Hippocampal formation (tissue), 2 donors: Measurements from ENCODE around the gene LRCH3.

Source experiments
- DNase-seq, 2 donors: peaks; one replicate each; lab custom pipeline; 2025; lab: John Stamatoyannopoulos, UW

Gene LRCH3

DNA sequence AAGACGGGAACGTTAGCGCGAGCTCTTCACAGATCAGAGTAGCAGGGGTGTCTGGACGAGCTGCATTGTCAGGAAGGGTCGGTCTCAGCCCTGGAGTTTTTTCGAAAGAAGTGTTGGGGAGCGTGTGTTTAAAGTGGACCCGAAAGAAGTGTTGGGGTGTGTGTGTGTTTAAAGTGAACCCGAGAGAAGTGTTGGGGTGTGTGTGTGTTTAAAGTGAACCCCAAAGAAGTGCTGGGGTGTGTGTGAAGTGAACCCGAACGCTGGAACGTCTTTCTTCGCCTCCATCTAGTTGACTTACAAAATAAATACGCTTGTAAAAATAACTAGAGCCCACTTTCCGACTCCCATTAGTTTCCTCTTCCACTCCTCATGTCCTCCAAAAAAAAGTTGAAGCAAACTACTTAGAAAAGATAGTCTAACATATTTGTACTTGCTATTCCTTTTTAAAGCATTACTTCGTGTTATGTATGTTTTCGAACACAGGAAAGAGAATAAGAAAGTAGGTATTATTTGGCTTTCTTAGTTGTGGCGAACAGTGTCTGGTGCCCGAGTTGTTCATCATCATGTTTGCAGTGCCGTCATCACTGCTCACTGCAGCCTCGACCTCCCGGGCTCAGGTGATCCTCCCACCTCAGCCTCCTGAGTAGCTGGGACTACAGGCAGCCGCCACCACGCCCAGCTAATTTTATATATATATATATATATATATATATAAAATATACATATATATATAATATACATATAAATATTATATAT is 1.0 kb downstream of the LRCH3 start:
- no peak for DNase-seq

DNA sequence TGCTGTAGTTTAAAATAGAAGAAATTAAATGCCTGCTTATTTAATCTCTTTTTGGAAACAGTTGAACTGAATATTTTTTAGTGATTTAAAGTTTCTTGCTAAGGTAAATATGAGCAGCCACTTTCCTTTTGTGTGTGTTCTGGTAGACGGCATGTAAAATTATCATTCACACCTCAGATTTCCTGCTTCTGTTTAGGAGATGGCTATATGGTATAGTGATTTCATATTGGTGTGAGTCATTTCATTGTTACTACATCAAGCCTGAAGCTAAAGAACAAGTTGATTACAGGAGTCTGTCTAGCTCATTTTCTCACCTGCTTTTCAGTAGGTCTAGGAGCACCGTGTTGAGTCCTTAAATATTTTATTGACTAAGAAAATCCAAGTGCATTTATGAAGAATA is 2.2 kb downstream of the LRCH3 start:
- DNase-seq: no peak

DNA sequence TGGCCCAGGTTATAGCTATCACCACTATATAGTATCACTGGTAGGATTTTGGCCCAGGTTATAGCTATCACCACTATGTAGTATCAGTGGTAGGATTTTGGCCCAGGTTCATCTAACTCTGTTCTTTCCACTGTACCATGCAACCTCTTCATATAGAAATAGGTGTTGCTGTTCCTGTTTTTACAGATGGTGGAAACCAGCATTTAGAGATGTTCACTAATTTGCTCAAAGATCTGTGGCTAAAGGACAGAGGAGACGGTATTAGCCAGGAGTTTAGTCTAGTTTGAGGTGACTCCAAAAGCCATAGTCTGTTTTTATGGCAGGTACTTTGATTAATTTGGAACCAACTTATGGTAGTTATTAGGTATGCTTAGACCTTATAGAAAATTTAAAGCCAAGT is 3.1 kb downstream of the LRCH3 start:
- no peak for DNase-seq

DNA sequence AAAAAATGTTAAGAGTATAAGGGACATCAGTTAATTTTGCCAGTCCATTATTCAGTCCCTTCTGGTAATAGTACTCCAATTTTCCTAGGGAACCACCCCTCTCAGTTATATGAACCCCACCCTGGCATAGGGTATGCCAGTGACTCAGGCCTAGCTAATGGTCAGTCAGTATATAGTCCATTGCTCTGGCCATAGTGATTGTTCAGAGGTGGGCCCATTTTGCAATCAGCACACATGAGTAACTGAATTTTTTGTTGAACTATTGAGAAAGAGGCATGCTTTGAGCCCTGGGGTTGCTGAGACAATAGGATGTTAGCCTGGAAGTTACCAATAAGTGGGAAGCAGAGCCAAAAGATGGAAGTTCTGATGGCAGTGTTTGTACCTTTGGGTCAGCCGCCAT is 4.1 kb downstream of the LRCH3 start:
- no peak for DNase-seq

DNA sequence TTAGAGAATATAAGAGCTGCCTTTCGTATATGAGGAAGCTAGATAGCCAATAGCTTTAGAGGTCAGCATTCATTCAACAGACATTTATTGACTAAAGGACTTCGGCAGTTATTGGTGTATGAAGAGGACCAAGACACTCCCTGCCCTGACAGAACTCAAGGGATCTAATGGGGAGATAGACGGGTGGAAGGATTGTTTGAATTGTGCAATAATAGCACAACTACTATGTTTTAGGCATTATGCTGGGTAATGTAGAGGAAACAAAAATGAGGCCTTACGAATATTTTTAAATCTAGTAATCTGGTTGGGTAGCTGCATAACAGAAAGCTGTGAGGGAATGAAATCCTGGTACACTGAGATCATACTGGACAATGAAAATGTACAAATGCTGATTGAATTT is 5.0 kb downstream of the LRCH3 start:
- no peak for DNase-seq

DNA sequence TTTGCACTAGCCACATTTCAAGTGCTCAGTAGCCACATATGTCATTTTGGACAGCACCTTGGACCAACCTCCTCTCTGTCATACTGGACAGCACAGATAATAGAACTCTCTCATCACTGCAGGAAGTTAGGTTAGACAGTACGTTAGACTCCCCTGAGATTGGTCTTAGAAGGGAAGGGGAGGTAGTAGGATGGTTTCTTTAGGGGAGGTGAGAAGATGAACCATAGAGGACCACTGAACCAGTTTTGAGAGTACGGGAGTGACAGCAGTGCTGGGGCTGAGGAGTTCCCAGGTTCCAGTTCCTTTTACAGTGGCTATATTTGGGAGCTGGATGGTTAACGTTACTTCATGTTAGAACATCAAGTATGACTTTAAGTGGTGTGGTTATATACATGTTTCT is 7.8 kb downstream of the LRCH3 start:
- no peak for DNase-seq

DNA sequence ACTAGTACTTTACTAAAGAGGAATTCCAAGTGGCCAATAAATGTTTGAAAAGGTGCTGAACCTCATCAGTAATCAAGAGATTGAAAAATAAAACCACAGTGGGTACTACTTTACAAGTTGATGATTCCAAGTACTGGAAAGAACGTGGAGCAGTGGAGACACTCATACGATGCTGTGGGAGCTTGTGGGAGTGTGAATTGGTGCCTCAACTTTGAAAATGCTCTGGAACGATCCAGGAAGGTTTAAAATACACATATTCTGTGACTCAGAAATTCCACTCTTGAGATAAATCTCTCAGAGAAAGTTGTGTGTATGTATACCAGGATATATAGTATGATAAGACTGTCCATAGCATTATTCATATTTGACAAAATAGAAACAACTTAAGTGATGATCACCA is 9.3 kb downstream of the LRCH3 start:
- DNase-seq: no peak

DNA sequence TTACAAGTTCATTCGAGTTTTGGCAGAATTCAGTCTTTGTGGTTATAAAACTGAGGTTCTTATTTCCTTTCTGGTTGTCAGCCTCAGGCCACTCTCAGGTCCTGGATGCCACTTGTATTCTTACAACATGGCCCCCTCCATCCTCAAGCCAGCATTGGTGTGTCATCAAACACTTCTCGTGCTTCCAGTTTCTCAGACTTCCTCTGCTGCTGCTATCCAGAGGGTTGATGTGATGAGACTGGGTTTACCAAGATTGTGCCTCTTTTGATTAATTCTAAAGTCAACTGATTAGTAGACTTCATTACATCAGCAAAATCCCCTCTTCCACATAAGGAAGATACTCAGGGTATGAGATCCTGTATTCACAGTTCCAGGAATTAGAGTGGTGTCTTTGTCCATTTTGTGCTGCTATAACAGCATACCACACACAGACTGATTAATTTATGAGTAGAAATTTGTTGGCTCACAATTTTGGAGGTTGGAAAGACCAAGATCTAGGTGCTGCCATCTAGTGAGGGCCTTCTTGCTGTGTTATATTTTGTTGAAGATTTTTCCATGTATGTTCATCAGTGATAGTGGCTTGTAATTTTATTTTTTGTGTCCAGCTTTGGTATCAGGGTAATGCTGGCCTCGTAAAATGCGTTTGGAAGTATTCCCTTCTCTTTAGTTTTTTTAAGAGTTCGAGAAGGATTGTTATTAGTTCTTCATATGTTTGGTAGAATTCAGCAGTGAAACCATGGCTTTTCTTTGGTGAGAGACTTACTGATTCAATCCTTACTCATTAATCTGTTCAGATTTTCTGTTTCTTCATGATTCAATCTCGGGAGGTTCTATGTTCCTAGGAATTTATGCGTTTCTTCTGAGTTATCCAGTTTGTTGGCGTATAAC is 11.1 kb downstream of the LRCH3 start:
- DNase-seq: no peak

DNA sequence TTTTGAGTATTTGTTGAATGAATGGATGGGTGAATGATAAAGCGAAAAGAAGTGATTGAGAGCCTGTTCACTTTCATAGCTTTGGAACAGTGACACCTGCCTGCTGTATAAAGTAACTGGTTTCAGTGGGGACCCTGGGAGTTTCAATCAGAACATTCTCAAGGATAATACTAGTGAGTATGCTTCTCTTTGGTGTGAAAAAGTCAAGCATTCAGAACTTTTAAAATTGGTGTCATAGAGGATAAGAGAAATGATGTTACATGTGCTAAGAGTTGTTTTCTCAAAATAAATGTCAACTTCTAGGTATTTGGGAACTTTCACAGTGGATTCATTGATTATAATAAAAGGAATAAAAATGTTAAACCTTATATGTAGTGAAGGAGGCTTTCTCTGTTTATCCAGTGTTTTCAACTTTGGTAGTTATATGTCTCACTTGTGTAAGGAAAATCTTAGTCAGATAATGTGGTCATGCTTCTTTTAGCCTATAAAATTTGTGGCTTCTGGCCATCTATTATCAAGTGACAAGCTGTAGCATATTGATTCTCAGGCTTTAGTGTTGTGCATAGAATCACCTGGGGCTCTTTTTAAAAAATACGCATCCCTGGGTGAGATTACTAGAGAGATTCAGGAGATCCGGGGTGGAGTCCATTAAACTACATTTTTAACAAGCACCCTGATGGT is 11.9 kb downstream of the LRCH3 start:
- DNase-seq: no peak

DNA sequence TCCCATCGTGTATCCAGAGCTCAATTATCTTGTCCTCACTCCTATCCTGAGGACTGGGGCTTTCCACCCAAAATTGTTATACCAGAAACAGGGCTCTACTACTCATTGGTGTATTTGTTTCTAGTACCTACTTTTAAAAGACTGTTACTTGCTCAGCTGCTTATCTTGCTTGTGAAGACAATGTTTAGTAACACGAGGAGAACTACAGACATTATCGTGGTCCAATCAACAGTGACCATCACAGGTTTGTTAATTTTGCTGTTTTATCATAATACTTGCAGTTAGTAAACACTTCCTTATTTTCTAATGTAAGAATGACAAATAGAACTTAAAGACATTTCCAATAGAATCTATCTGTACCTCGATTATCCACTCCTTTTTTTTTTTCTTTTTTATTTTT is 13.5 kb downstream of the LRCH3 start:
- no peak for DNase-seq

DNA sequence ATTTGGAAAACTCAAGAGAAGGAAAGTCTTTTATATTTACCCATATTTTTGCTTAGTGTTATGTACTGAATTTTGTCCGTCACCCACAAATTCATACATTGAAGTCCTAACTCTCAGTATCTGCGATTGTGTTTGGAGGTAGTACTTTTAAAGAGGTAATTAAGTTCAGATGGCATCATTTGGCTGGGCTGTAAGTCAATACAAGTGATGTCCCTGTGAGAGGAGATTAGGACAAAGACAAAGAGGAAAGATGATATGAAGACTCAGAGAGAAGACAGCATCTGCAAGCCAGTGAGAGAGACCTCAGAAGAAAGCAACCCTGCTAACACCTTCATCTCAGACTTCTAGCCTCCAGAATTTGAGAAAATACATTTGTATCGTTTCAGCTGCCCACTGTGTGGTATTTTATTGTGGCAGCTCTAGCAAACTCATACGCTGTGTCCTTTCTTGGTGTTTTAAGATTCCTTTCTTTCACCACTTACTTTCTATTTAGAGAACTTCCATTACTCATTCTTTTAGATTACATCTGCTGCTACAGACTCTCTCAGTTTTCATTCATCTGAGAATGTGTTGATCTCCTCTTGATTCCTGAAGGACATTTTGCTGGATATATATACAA is 17.0 kb downstream of the LRCH3 start:
- DNase-seq: no peak

DNA sequence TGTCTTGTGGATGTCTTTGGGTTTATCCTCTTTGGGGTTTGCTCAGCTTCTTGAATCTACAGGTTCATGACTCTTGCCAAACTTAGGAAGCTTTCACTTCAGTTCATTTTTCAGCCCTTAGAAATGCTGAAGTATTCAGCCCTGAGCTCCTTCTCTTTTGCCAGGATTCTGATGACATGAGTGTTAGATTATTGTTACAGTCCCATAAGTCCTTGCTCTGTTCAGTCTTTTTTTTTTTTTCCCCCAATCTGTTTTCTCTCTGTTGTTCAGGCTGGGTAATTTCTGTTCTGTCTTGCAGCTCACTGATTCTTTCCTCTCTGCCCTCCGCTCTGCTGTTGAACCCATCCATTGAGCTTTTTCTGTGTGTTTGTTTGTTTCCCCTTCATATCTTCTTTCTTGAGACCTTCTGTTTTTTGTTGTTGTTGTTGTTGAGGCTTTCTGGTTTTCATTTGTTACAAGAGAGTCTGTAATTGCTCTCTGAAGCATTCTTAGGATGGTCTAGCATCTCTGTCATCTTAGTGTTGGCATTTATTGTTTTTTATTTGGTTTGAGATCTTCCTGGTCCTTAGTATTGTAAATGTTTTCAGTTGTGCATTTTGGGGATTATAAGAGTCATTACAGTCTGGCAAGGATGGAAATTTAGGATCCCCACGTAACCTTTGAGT is 18.4 kb downstream of the LRCH3 start:
- DNase-seq: peak in 1 of 2 donors; percentile 32

DNA sequence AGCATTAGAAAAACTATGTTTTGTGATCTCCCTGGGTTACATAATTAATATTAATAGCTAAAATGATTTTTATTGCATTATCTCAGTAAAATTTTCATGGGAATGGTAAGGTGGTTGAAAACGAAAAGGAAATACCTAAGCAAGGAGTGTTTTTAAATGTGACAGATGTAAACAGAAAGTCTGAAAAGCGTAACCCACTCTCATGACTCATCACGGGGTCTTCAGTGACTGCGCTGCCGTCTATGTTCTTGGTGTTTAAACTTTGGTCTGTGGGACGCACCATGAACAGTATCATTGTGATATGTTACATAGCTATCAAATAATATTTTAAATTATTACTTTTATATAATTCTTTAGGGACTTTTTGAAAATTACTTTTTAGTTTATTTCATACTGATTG is 19.8 kb downstream of the LRCH3 start:
- DNase-seq: no peak

DNA sequence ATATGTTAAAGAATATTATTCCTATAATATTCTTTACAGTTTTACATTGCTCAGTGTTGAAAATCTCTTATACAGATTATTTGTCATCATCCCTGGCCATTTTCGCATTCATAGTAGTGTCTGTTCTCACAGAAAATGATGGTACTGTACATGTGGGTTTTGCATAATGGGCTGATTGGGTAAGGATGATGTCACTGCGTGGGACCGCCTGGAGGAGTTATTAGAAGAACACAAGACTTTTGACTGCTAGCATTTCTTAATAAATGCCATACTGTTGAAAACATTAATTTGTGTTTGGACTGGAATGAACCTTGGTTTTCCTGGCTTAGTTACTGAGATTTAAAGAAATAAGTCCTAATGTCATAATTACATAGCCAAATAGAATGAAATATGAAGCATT is 20.3 kb downstream of the LRCH3 start:
- DNase-seq: peak in 1 of 2 donors; percentile 7

DNA sequence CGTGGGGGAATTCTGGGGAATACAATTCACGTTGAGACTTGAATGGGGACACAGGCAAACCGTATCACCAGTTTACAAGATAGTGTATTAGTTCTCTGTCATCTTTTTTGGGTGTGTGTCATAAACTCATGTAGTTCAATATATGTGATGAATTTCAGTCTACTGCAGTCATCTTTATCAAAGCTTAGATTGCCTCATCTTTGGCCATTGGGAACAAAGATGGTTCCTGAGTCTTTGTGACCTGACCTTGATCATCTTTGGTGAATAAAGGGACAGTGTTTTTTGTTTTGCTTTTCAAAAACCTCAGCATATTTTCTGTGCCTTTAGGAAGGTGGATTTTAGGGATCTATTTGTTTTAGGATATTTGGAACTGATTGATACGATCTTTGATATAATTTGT is 23.3 kb downstream of the LRCH3 start:
- no peak for DNase-seq

DNA sequence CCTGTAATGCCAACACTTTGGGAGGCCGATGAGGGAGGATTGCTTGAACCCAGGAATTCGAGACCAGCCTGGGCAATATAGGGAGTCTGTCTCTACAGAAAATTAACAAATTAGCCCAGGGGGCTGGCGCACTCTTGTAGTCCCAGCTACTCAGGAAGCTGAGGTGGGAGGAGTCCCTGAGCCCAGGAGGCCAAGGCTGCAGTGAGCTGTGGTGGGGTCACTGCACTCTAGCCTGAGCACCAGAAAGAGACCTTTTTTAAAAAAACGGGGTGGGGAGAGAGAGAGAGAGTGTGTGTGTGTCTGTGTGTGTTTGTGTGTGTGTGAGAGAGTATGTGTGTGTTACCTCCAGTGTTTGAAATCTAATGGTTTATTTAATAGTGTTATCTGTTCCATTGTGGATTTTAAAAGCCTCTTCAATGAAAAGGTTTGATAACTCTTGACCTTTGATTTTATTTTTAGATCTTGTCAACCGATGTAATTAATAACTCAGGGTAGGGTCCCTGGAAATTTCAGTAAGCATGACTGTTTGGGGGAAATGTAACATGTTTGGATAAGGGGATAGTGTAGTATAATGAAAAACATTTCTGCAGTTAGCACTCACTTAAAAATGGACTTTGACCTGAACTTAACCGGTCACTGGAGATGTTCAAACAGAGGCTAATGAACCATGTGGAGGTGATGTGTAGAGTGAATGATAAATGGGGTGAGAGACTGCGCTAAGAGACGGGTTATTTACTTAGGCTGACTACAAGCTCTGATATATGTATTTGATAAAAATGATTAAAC is 29.7 kb downstream of the LRCH3 start:
- DNase-seq: no peak

DNA sequence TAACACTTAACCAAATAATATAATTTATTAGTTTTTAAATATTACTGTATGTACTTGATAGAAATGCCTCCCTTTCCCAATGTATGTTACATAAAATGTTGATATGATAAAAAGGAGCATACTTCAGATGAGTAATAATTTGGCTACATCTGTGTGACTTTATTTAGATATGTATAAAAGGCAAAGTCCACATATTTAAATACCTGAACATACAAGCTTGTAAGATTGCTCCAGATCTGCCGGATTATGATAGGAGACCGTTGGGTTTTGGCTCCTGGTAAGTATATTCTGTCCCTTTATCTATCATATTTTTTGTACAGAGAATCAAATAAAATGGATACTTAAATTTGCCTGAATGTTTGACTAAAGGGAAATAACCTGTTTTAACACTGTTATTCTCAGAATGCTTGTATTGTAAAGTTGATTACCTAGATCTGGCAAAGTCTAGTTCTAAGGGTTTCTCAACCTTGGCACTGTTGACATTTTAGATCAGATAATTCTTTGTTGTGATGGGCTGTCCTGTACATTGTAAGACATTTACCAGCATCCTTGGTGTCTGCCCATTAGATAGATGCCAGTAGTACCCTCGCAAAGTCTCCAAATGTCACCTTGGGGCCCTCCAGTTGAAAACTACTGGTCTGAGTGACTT is 38.5 kb downstream of the LRCH3 start:
- no peak for DNase-seq

DNA sequence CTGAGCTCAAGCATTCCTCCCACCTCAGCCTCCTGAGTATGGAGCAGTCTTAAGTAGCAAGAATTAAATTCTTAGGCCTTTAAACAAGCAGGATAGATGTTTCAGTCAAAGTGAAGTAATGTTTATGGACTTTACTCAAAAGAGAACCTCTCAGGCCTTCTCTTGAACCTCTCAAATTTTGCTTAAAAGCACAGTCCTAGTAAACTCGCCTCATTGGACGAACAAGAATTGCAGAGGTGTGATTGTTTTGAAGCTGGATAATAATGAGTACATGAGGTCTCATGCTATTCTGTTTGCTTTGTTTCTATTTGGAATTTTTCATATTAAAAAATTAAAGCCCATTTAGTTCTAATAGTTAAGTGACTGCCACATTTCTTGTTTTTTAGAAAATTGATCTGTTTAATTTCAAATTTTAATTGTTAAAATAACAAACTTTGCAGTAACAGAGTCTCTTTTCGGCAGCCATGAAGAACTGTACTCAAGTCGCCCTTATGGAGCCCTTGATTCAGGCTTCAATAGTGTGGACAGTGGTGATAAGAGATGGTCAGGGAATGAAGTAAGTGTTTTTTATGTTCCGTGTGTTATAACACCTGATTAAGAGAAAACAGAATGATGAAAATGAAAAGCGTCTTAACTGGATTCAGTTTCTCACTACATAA is 39.4 kb downstream of the LRCH3 start:
- DNase-seq: no peak

DNA sequence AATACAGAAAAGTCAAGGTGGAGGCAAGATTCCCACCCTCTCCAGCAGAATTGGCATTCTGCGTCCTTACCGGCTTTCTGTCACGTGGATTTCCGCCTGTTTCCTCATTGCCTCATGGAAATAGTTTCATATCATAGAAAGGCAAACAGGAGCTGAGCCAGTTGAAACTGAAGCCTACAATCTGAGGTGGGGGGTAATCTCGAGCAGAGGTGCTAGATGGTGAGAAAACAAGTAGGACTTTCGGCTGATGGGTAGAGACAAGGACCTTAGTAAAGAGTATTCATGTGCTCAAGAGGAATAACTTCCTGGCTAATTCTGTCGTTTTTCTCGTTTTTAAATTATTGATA is 39.9 kb downstream of the LRCH3 start:
- no peak for DNase-seq
